ENCODE data around the gene FMNL3.
A peak's percentile ranks its signal among the peaks of the same experiment; 100 is the strongest.
"Not testable (repeated sequence)": the region's sequence is repeated elsewhere in the genome, so short reads cannot be mapped to it uniquely, and the experiment has no call there.

Gene FMNL3, protein sequence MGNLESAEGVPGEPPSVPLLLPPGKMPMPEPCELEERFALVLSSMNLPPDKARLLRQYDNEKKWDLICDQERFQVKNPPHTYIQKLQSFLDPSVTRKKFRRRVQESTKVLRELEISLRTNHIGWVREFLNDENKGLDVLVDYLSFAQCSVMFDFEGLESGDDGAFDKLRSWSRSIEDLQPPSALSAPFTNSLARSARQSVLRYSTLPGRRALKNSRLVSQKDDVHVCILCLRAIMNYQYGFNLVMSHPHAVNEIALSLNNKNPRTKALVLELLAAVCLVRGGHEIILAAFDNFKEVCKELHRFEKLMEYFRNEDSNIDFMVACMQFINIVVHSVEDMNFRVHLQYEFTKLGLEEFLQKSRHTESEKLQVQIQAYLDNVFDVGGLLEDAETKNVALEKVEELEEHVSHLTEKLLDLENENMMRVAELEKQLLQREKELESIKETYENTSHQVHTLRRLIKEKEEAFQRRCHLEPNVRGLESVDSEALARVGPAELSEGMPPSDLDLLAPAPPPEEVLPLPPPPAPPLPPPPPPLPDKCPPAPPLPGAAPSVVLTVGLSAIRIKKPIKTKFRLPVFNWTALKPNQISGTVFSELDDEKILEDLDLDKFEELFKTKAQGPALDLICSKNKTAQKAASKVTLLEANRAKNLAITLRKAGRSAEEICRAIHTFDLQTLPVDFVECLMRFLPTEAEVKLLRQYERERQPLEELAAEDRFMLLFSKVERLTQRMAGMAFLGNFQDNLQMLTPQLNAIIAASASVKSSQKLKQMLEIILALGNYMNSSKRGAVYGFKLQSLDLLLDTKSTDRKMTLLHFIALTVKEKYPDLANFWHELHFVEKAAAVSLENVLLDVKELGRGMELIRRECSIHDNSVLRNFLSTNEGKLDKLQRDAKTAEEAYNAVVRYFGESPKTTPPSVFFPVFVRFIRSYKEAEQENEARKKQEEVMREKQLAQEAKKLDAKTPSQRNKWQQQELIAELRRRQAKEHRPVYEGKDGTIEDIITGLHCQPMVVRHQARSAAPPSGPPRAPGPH

DNA sequence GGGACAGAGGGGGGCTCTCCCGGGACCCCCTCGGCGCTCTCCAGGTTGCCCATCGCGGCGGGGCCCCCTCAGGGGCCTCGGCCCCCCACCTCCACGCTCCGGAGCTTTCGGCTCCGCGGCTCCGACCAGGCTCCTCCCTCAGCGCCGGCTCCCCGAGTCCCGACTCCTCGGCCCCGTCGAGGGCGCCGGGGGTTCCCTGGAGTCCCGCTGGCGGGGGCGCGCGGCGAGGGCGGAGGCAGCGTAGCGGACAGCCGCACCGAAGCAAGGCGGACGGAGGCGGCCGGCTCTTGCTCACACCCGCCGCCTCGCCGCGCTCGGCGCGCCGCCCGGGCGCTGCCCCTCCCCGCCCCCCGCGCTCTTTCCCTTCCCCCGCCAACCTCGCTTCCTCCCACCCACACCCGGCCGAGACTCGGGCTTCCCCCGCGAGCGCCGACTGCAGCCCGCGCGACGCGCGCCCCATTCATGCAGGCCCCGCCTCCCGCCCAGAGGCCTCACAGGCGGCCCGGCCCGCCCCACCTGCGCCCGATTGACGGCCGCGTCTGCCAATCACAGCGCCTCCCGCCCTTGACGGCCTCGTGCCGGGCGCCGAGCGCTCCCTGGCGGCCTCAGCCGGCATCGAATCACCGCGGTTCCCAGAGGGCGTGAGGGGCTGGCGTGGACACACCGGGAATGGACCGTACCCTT, at the start of gene FMNL3:
FMNL3 (minus strand) TSS at position 278 of the 684 bp plus-strand sequence; CDS start at position 53, 225 bp downstream.
- DNase-seq, result peak; percentile 99

DNA sequence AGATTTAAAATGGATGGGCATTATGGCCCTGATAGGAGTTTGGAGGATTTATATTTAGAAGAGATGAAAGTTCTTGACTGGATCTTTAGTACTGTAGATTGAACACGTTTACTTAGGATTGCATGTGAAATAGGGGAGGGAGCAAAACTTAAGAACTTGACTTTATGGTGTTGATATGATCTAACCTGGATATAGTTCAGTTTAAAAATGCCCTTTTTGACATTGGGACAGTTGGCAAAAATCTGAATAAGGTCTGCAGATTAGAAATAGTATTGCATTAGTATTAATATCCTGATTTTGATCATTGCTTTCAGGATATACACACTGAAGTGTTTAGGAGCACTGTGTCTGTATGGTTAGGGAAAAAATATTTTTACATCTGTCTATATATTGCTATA, 43.8 kb upstream of the FMNL3 start:
- no peak for DNase-seq

DNA sequence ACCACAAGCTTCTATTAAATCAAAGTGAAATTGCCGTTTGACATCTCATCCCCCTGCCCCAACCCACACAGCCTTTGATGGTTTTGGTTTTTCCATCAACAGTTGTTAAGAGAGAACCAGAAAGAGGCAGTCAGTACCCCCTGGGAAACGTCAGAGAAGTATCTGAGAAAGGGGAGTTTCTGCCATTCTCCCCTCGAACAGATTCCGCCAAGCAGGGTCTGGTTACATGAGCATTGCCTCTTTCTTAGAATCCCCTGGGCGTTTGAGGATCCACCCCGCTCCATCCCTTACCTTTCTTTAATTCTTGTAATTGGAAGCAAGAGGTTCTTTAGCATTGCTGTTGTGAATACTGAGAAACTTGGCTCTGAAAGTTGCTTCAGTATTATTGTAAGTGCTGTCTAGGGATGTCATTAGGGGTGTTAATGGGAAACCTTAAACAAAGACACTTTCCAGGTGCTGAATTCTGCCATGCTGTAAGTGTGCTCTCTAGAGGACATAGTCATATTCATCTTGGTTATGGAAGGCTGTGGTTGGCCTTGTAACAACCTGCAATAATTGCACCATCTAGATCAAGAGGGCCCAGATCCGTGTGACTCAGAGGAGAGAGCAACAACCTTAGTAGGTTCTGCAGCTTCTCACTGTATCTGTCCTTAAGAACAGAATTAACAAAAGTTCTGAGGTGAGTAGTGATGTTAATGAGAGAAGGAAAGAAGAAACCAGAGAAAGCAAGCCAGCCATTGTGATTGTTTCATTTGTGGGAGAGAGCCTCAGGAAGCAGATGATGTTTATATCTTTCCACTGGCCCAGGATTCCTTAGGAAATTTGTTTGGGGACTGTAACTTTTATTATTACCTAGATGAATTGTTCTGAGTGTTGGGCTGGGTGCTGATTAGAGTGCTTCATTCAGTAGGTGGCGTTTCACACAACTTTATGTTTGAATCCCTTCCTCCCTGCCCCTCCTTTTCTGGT, 43.1 kb upstream of the FMNL3 start:
- no peak for DNase-seq

DNA sequence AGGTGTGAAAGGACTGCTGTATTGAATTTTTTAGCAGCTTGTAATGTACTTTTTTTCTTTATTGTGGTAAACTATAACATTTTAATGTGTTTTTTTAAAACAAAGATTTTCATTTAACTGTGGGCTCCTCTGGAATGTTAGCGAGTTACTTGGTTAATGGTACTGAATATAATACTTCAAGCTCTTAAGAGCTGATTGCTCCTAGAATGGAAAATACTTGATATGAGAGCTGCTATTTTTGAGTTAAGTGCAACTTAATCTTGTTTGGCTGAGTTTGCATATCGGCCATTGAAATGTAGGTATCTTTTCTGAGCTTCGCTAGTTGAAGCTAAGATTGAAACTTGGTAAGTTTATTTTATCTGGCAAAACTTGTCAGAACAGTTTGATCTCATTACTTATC, 41.6 kb upstream of the FMNL3 start:
- DNase-seq, result no peak

DNA sequence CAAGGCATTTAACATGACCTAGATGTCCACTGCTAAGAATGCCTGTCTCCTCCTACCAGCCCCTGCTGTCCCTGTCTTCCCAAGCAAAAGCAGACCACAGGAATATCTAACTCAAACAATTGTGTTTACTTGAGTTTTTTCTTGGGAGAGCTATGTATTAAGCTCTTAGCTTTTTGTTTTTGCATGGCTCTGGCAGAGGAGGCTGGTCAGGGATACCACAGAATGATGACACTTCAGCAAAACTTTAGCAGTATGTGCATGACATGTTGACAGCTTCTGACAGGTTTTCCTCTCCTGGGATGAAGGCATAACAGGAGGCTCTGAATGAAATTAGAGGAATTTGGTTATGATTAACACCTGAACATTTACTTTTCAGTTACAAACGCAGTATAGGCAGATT, 41.1 kb upstream of the FMNL3 start:
- DNase-seq, result no peak

DNA sequence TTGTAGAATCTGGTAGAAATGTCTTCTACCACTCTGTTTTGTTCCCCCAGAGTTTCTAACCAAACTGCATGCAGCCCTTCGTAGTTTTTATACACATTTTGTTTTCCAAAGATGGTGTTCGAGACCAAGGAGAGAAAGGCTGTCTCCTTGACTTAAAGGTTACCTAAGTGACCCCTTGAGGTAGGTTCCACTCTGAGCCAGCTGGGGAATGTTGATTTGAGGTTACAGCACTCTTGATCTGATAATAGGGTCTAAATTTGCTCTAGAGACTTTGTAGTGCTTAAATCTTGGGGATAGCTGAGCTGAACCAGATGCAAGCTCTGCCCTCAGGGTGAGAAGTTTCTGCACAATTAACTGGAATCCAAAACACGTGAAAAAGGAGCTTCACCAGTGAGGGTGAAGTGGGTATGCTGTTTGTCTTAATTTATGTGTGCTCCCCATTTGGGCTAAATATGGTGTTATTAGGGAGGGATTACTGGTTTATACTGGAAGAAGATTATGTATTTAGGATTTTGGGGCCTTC, 37.2 kb upstream of the FMNL3 start:
- DNase-seq, result no peak

DNA sequence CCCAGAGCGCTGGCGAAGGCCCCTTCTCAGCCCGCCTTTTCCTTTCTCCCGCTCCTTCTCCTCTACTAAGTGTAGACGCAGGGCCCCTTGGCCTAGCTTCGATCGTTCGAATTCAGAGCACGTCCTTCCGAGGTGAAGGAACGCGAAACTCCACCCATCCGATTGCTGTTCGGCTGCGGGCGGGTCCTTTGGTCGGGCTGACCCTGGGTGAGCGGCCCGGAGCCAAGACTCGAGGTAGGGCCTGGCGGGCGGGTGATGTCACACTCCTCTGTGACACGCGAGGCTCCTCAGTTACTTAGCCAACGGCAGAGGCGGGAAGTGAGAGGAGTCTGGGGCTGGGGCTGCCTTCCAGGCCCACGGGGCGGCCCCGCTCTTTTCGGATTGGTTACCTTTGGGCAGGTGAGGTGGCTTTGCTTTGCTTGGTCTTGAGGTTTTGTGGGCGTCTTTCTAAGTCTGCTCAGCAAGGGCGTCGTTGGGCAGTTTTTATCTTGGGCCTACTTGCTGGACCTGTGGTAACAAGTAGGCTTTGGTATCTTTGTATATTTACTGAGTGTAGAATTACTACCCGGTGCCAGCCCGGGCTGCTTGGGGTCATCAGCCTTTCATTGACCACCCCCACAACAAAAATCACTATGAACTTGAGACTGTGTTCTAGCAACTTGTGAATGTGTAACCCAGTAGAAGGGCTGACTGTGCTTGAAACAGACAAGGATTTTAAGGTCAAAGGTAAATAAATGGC, 34.8 kb upstream of the FMNL3 start:
- peak; percentile 84 for DNase-seq

DNA sequence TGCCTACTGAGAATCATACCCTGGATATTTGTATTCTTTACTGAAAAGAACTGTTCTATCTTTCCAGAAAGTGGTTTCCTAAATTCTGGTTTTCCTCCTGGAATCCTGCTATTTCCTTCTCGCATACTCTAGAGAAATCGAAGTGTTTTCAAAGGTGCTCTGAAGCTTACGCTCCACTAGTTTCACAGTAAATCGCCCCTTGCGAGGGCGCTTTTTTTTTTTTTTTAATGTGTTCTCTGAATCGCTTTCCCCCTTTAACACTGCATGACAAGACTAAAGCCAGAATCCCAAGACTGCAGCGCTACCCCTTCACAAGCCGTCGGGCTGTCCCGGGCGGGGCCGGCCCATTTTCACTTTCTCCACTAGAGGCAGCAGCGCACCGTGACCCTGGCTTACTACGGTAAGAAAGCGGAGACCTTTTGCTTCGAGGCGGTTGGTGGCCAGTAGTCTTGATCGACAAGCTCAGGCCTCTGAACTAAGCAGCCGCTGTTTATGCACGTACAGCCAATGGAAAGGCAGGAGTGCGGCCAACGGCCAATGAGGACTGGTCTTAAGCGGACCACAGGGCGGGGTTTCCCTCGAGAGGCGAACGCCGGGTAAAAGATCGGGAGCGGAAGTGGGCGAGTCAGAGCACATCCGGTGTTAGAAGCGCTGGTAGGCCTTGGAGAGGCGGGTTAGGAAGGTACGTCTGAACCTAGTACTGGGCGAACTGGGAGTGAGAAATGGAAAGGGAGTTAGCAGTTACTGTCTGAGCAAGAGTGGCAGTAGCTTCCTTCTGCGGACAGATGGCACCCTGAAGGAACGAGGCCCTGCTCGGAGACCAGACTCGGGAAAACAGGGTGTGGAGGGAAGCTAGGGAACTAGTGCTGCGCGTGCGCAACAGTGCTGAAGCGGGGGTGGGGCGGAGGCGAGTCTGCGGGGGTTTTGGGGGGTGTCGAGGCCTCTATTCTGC, 34.0 kb upstream of the FMNL3 start, which contains the start of gene TMBIM6:
TMBIM6 (plus strand) TSS at position 628 of the 952 bp plus-strand sequence. CDS start 10,937 bp downstream, outside the sequence.
- peak; percentile 100 for DNase-seq

DNA sequence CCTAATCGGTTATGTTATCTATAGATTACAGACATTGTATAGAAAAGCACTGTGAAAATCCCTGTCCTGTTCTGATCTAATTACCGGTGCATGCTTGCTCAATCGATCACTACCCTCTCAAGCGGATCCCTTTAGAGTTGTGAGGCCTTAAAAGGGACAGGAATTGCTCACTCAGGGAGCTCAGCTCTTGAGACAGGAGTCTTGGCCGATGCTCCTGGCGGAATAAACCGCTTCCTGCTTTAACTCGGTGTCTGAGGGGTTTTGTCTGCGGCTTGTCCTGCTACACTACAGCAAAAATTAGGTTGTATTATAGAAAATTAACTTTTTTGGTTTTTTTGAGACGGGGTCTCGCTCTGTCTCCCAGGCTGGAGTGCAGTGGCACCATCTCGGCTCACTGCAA, 33.1 kb upstream of the FMNL3 start:
- DNase-seq, result not testable (repeated sequence)

DNA sequence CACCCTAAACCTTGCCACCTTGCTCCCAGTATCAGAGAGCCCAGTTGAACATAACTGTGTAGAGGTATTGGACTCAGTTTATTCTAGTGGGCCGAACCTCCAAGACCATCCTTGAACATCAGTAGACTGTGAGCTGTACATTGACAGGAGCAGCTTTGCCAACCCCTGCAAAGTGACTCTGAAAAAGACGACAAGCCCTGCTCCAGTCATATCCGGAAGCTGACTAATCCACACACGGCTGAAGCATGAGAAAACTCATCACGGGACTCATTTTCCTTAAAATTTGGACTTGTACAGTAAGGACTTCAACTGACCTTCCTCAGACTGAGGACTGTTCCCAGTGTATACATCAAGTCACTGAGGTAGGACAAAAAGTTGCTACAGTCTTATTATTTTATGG, 31.5 kb upstream of the FMNL3 start:
- not testable (repeated sequence) for DNase-seq

DNA sequence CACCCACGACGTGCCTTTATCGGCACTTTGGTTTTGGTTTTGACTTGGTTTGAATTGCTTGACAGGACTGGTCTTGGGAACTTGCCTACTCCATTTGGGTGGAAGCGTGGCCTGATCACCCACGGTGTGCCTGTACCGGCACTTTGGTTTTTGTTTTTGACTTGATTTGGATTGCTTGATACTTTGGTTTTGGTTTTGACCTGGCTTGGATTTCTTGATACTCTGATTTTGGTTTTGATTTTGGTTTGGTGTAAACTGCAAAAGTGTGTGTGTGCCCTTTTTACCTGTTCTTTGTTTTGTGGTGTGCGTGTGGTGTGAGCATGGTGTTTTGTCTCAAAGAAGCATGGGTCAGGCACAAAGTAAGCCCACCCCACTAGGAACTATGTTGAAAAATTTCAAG, 27.7 kb upstream of the FMNL3 start:
- DNase-seq, result not testable (repeated sequence)

DNA sequence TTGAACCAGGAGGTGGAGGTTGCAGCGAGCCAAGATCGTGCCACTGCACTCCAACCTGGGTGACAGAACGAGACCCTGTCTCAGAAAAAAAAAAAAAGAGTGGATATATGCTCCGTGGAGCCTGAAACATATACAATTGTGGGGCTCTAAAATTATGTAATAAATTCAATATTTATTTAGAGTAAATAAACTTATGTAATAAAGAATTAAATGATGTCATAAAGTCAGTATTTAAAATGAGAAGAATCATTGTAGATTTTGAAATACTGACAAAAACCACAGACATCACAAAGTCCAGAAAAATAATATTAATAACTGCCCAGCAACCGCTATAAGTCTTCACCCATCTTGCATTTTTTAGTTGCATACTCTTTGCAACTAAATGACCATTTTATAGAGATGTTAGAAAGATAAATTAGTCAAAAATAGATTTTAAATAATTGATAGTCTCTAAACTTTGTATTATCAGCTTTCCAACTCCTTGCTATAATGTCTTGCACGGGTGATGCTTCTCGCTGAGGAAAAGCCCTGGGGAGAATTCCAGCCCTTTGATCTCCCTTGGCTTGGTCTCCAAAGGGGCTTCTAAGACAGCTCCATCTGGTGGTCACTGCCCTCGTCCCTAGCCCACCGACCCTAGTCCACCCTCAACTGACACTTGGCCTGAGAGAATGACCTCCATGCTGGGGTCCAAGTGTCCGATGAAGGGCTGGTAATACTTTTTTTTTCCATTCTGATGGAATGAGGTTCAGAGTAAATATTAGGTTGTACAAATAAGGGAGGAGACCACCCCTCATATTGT, 26.2 kb upstream of the FMNL3 start:
- no peak for DNase-seq

DNA sequence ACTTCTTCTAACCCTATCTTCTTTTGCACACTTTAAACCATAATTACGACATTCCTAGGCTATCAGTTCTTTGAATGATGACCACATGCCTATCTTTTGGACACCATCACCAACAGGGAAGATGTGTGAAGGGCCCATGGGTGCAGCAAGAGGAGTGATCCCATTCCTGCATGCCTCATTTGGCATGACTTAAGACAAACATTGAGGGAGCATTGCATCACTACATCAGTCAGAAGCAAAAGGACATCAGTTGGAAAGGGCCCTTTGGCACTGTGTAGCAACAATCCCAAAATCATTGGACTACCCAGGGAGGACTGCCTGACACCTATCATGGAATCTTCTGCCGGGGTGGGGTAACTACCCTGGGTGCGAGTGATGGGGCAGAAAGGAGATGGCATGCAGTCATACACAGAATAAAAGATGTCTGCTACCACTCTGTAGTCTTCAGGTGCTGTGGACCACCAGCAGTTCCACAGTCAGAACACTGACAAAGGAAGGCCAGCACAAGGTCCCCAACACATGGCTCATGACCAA, 23.4 kb upstream of the FMNL3 start:
- DNase-seq, result no peak

DNA sequence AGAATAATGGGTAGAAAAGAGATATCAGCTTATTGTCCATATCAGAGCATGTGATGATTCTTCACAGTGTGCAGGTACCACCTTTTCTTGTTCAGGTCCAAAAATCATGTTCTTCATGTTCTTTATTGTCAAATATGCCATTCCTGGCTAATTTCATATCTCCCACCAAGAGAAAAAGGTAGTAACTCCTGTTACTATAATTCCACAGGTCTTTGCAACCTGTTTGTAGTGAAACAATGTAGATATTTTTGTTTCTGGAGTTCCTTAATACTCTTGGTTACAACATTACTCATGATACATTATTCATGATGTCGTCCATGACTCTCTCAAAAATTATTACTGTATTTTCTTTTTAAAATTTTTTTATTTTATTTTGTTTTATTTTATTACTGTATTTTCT, 22.8 kb upstream of the FMNL3 start:
- DNase-seq, result no peak

DNA sequence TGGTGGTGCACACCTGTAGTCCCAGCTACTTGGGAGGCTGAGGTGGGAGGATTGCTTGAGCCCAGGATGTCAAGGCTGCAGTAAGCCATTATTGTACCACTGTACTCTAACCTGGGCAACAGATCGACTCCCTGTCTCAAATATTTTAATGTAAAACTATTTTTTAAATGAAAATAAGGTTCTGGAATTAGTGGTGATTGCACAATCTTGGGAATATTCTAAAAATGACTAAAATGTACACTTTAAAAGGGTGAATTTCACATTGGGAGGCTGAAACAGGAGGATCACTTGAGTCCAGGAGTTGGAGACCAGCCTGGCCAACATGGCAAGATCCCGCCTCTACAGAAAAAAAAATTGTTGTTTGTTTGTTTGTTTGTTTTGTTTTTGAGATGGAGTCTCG, 21.2 kb upstream of the FMNL3 start:
- DNase-seq, result no peak

DNA sequence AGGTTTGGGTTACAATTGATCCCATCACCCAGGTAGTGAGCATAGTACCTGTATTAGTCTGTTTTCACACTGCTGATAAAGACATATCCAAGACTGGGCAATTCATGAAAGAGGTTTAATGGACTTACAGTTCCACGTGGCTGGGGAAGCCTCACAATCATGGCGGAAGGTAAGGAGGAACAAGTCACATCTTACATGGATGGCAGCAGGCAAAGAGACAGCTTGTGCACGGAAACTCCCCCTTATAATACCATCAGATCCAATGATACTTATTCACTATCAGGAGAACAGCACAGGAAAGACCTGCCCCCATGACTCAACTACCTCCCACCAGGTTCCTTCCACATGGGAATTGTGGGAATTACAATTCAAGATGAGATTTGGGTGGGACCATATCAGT, 14.2 kb upstream of the FMNL3 start:
- not testable (repeated sequence) for DNase-seq

DNA sequence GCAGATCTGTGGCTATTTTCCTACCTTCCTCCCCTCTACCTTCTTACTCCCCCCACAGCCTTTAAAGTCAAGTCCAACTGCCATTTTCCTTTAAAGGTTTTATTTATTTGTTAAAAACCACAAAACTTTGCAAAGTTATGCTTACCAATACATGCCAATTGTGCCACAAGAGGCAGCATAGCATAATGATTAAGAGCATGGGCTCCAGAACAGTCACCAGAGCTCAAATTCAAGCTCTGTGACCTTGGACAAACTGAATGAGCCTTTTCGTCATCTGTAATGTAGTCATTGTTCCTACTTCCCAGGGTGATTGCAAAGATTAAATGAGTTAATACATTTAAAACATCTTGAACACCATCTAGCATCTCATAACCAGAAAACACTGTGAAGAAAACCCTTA, 13.0 kb upstream of the FMNL3 start:
- no peak for DNase-seq

DNA sequence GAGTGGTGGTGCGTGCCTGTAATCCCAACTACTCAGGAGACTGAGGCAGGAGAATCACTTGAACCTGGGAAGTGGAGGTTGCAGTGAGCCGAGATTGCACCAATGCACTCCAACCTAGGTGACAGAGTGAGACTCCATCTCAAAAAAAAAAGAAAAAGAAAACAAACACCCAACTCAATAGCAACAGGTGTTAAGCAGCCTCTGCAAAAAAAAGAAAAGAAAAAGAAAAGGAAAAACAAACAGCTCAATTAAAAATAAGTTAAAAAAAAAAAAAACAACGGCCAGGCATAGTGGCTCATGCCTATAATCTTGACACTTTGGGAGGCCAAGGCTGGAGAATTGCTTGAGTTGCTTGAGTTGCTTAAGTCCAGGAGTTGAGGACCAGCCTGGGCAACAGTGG, 10.6 kb upstream of the FMNL3 start:
- DNase-seq, result not testable (repeated sequence)
